WTC11 (cell line): Measurements from ENCODE around the gene SIGLEC7. TPM values are rescaled to one million over a fixed set of nuclear protein-coding genes. Genes with fewer than 3 reads are reported as not detected.

Source experiments
- ATAC-seq: fragments of 200-7000 bp; cut with Tn5 transposase; 2 replicates; pipeline ENCODE4 v1.10.0; 2021; ENCODE audit warnings: mild to moderate bottlenecking, moderate library complexity
- CTCF ChIA-PET: fragments of 300-600 bp; sonication (Branson Sonifier 250); formaldehyde crosslinking; loops from one replicate; lab custom pipeline; 2021; ENCODE audit warnings: antibody characterized with exemption; lab: Charles Lee
- POLR2A ChIA-PET: fragments of 350-600 bp; sonication (Branson Sonifier 250); formaldehyde crosslinking; loops from one replicate; lab custom pipeline; 2021; ENCODE audit warnings: antibody characterized with exemption; lab: Charles Lee
- DNase-seq: peaks from one replicate; pipeline ENCODE4 v3.0.0; 2021; ENCODE audit warnings: low spot score
- H3K27ac Mint-ChIP-seq: 2 replicates; pipeline ENCODE4 v1.8.0; 2021; ENCODE audit warnings: mixed read lengths
- H3K27me3 Mint-ChIP-seq: 2 replicates; pipeline ENCODE4 v1.8.0; 2021; ENCODE audit warnings: low read depth, mild to moderate bottlenecking, moderate library complexity, mixed read lengths
- H3K36me3 Mint-ChIP-seq: 2 replicates; pipeline ENCODE4 v1.8.0; 2021; ENCODE audit warnings: mixed read lengths
- H3K4me1 Mint-ChIP-seq: 2 replicates; pipeline ENCODE4 v1.8.0; 2022; ENCODE audit warnings: mixed read lengths
- H3K4me3 Mint-ChIP-seq: 2 replicates; pipeline ENCODE4 v1.8.0; 2021; ENCODE audit warnings: mild to moderate bottlenecking, moderate library complexity, mixed read lengths
- H3K9me3 Mint-ChIP-seq: 2 replicates; pipeline ENCODE4 v1.8.0; 2021; ENCODE audit warnings: mixed read lengths
- AFF4 ChIP-seq: sonication (generic); formaldehyde crosslinking; IDR thresholded peaks from 2 replicates; pipeline ENCODE4 v1.8.1; 2023; ENCODE audit warnings: mild to moderate bottlenecking, missing genetic modification reagents, borderline replicate concordance
- ELF4 ChIP-seq: sonication (generic); formaldehyde crosslinking; IDR thresholded peaks from 2 replicates; pipeline ENCODE4 v1.8.1; 2022; ENCODE audit warnings: low read depth, mild to moderate bottlenecking, moderate library complexity, missing genetic modification reagents
- EMX1 ChIP-seq: fragments of 250-450 bp; sonication (Bioruptor Pico); IDR thresholded peaks from 2 replicates; pipeline ENCODE4 v1.8.0; 2021; ENCODE audit warnings: mild to moderate bottlenecking
- FOXJ3 ChIP-seq: sonication (generic); formaldehyde crosslinking; IDR thresholded peaks from 2 replicates; pipeline ENCODE4 v1.9.0; 2021; ENCODE audit warnings: missing genetic modification reagents, mild to moderate bottlenecking, borderline replicate concordance
- FOXP4 ChIP-seq: sonication (generic); formaldehyde crosslinking; IDR thresholded peaks from 2 replicates; pipeline ENCODE4 v1.8.0; 2022; ENCODE audit warnings: mild to moderate bottlenecking, missing genetic modification reagents
- IRF1 ChIP-seq: sonication (generic); formaldehyde crosslinking; IDR thresholded peaks from 2 replicates; pipeline ENCODE4 v1.8.0; 2023; ENCODE audit warnings: missing genetic modification reagents
- JAZF1 ChIP-seq: fragments of 250-450 bp; sonication (Bioruptor Pico); IDR thresholded peaks from 2 replicates; pipeline ENCODE4 v1.9.0; 2021; ENCODE audit warnings: moderate library complexity, mild to moderate bottlenecking, inconsistent platforms
- JUN ChIP-seq: sonication (generic); formaldehyde crosslinking; IDR thresholded peaks from 2 replicates; pipeline ENCODE4 v1.8.0; 2023; ENCODE audit warnings: mild to moderate bottlenecking, missing genetic modification reagents
- NFE2L1 ChIP-seq: sonication (generic); formaldehyde crosslinking; IDR thresholded peaks from 2 replicates; pipeline ENCODE4 v1.8.1; 2023; ENCODE audit warnings: missing genetic modification reagents
- NR2C2 ChIP-seq: sonication (generic); formaldehyde crosslinking; IDR thresholded peaks from 2 replicates; pipeline ENCODE4 v1.8.0; 2022; ENCODE audit warnings: mild to moderate bottlenecking, missing genetic modification reagents
- OVOL2 ChIP-seq: fragments of 250-450 bp; sonication (Bioruptor Pico); IDR thresholded peaks from 2 replicates; pipeline ENCODE4 v1.9.0; 2021; ENCODE audit warnings: mild to moderate bottlenecking, borderline replicate concordance
- PREB ChIP-seq: sonication (generic); formaldehyde crosslinking; IDR thresholded peaks from 2 replicates; pipeline ENCODE4 v1.8.1; 2022; ENCODE audit warnings: mild to moderate bottlenecking, missing genetic modification reagents, moderate library complexity, borderline replicate concordance
- PRRX2 ChIP-seq: fragments of 250-450 bp; sonication (Bioruptor Pico); IDR thresholded peaks from 2 replicates; pipeline ENCODE4 v1.8.0; 2021; ENCODE audit warnings: mild to moderate bottlenecking
- RELA ChIP-seq: sonication (generic); formaldehyde crosslinking; IDR thresholded peaks from 2 replicates; pipeline ENCODE4 v1.8.1; 2022; ENCODE audit warnings: missing genetic modification reagents, mild to moderate bottlenecking, borderline replicate concordance
- ZNF396 ChIP-seq: fragments of 250-450 bp; sonication (Bioruptor Pico); IDR thresholded peaks from 2 replicates; pipeline ENCODE4 v1.8.0; 2021; ENCODE audit warnings: mild to moderate bottlenecking, moderate library complexity, borderline replicate concordance
- total RNA-seq: library from RNA; stranded (reverse); gene quantifications from 3 replicates; pipeline ENCODE4 v1.2.3, GENCODE V29; 2021
- TF ChIP-seq, protein P1 (sequence below): fragments of 250-450 bp; sonication (Bioruptor Pico); IDR thresholded peaks from 2 replicates; pipeline ENCODE4 v1.9.0; 2021; ENCODE audit warnings: mild to moderate bottlenecking
- TF ChIP-seq, protein P2 (sequence below): sonication (generic); formaldehyde crosslinking; IDR thresholded peaks from 2 replicates; pipeline ENCODE4 v1.8.0; 2022; ENCODE audit warnings: mild to moderate bottlenecking, missing genetic modification reagents
- TF ChIP-seq, protein P3 (sequence below): sonication (generic); formaldehyde crosslinking; IDR thresholded peaks from 2 replicates; pipeline ENCODE4 v1.8.1; 2022; ENCODE audit warnings: mild to moderate bottlenecking, moderate library complexity, missing genetic modification reagents
- TF ChIP-seq, protein P4 (sequence below): sonication (generic); formaldehyde crosslinking; IDR thresholded peaks from 2 replicates; pipeline ENCODE4 v1.8.1; 2023; ENCODE audit warnings: mild to moderate bottlenecking, missing genetic modification reagents, moderate library complexity
- TF ChIP-seq, protein P5 (sequence below): sonication (generic); formaldehyde crosslinking; IDR thresholded peaks from 2 replicates; pipeline ENCODE4 v1.8.0; 2022; ENCODE audit warnings: mild to moderate bottlenecking, missing genetic modification reagents
- TF ChIP-seq, protein P6 (sequence below): sonication (generic); formaldehyde crosslinking; IDR thresholded peaks from 2 replicates; pipeline ENCODE4 v1.8.1; 2022; ENCODE audit warnings: low read depth, missing genetic modification reagents, borderline replicate concordance

Gene SIGLEC7
- total RNA-seq, 1 experiment from 2014 or later: not detected

- TF ChIP-seq PREB (CRISPR knock-in tag): no peak
Measured at GRCh38 chr19:51119101-51119500, 23.0 kb upstream of the SIGLEC7 start (continued).

DNA sequence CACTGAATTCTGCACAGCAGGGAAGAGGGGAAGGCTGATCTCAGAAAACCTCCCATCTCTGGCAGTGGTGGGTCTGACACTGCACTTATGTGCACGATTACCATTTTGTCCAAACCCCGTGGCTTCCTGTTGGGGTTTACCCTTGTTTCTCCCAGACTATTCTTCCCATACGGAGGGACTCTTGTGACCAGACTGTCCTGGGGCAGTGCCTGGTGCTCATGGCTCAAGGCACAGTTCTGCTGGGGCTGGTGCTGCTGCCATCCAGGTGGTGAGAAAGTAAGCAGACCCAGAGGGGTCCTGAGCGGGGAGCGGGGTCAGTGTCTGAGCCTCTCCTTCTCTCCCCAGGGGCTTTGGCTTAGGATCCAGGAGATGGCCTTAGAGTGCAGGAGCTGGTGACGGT lies 22.5 kb upstream of the SIGLEC7 start:
- CTCF ChIA-PET: interaction anchor here (0.9 to 2.0 kb wide), 3 partner anchors 8 to 39 kb away, joined by 3 to 5 read pairs (median 3); no protein-coding TSS in a partner anchor
- H3K4me1 Mint-ChIP-seq: no peaks in the 10 kb centered on the region; the same call in 1 of the 2 replicates
- H3K27me3 Mint-ChIP-seq: peaks cover 20% of the 10 kb centered on the region

More for the DNA sequence above, 22.5 kb upstream of the SIGLEC7 start:
- H3K27ac Mint-ChIP-seq: no peak overlapping the region
- H3K4me3 Mint-ChIP-seq: no peak overlapping the region
- DNase-seq: no peak
- TF ChIP-seq PRRX2: no peak
- TF ChIP-seq NR2C2 (CRISPR knock-in tag): no peak
- no peak for TF ChIP-seq FOXP4 (CRISPR knock-in tag)
- TF ChIP-seq, protein P1, sequence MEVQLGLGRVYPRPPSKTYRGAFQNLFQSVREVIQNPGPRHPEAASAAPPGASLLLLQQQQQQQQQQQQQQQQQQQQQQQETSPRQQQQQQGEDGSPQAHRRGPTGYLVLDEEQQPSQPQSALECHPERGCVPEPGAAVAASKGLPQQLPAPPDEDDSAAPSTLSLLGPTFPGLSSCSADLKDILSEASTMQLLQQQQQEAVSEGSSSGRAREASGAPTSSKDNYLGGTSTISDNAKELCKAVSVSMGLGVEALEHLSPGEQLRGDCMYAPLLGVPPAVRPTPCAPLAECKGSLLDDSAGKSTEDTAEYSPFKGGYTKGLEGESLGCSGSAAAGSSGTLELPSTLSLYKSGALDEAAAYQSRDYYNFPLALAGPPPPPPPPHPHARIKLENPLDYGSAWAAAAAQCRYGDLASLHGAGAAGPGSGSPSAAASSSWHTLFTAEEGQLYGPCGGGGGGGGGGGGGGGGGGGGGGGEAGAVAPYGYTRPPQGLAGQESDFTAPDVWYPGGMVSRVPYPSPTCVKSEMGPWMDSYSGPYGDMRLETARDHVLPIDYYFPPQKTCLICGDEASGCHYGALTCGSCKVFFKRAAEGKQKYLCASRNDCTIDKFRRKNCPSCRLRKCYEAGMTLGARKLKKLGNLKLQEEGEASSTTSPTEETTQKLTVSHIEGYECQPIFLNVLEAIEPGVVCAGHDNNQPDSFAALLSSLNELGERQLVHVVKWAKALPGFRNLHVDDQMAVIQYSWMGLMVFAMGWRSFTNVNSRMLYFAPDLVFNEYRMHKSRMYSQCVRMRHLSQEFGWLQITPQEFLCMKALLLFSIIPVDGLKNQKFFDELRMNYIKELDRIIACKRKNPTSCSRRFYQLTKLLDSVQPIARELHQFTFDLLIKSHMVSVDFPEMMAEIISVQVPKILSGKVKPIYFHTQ (CRISPR knock-in tag): no peak
- TF ChIP-seq JAZF1 (CRISPR knock-in tag): no peak
- TF ChIP-seq, protein P2, sequence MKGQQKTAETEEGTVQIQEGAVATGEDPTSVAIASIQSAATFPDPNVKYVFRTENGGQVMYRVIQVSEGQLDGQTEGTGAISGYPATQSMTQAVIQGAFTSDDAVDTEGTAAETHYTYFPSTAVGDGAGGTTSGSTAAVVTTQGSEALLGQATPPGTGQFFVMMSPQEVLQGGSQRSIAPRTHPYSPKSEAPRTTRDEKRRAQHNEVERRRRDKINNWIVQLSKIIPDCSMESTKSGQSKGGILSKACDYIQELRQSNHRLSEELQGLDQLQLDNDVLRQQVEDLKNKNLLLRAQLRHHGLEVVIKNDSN (CRISPR knock-in tag): no peak
- no peak for TF ChIP-seq EMX1 (CRISPR knock-in tag)
- TF ChIP-seq OVOL2: no peak
- no peak for TF ChIP-seq JUN
- TF ChIP-seq, protein P3, sequence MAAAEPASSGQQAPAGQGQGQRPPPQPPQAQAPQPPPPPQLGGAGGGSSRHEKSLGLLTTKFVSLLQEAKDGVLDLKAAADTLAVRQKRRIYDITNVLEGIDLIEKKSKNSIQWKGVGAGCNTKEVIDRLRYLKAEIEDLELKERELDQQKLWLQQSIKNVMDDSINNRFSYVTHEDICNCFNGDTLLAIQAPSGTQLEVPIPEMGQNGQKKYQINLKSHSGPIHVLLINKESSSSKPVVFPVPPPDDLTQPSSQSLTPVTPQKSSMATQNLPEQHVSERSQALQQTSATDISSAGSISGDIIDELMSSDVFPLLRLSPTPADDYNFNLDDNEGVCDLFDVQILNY (CRISPR knock-in tag): no peak
- no peak for TF ChIP-seq RELA (CRISPR knock-in tag)
- TF ChIP-seq ZNF396 (CRISPR knock-in tag): no peak
- TF ChIP-seq ELF4 (CRISPR knock-in tag): no peak
- TF ChIP-seq IRF1 (CRISPR knock-in tag): no peak
- TF ChIP-seq NFE2L1 (CRISPR knock-in tag): no peak
- TF ChIP-seq, protein P4, sequence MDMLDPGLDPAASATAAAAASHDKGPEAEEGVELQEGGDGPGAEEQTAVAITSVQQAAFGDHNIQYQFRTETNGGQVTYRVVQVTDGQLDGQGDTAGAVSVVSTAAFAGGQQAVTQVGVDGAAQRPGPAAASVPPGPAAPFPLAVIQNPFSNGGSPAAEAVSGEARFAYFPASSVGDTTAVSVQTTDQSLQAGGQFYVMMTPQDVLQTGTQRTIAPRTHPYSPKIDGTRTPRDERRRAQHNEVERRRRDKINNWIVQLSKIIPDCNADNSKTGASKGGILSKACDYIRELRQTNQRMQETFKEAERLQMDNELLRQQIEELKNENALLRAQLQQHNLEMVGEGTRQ: no peak
- no peak for TF ChIP-seq AFF4 (CRISPR knock-in tag)
- TF ChIP-seq FOXJ3: no peak
- TF ChIP-seq, protein P5, sequence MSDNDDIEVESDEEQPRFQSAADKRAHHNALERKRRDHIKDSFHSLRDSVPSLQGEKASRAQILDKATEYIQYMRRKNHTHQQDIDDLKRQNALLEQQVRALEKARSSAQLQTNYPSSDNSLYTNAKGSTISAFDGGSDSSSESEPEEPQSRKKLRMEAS: no peak
- TF ChIP-seq, protein P6, sequence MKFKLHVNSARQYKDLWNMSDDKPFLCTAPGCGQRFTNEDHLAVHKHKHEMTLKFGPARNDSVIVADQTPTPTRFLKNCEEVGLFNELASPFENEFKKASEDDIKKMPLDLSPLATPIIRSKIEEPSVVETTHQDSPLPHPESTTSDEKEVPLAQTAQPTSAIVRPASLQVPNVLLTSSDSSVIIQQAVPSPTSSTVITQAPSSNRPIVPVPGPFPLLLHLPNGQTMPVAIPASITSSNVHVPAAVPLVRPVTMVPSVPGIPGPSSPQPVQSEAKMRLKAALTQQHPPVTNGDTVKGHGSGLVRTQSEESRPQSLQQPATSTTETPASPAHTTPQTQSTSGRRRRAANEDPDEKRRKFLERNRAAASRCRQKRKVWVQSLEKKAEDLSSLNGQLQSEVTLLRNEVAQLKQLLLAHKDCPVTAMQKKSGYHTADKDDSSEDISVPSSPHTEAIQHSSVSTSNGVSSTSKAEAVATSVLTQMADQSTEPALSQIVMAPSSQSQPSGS (CRISPR knock-in tag): no peak
- TF ChIP-seq, all 79 proteins: peak for 0
- Mint-ChIP-seq H3K9me3 (no peaks in the 10 kb centered on the region), H3K36me3 (no peaks in the 10 kb centered on the region)
- no peak for ATAC-seq
- POLR2A ChIA-PET: no interaction called here
